HG03135 (cell line): ENCODE measurements around the gene WIPF1.
"Not testable (repeated sequence)": the region's sequence is repeated elsewhere in the genome, so short reads cannot be mapped to it uniquely, and the experiment has no call there.

Source experiments
- ATAC-seq: cut with Tn5 transposase; IDR thresholded peaks from one replicate; pipeline ENCODE4 v1.9.1; 2021; ENCODE audit warnings: mild to moderate bottlenecking, moderate library complexity; ENCODE audit not compliant: unreplicated experiment

The WIPF1 gene

GRCh38 chr2:174575124-174575776 lies 22.4 kb downstream of the WIPF1 start:
- no peak for ATAC-seq

GRCh38 chr2:174574657-174575056 lies 22.9 kb downstream of the WIPF1 start:
- no peak for ATAC-seq

GRCh38 chr2:174573621-174574081 lies 24.0 kb downstream of the WIPF1 start:
- no peak for ATAC-seq

GRCh38 chr2:174572556-174572955 lies 25.0 kb downstream of the WIPF1 start:
- no peak for ATAC-seq

DNA sequence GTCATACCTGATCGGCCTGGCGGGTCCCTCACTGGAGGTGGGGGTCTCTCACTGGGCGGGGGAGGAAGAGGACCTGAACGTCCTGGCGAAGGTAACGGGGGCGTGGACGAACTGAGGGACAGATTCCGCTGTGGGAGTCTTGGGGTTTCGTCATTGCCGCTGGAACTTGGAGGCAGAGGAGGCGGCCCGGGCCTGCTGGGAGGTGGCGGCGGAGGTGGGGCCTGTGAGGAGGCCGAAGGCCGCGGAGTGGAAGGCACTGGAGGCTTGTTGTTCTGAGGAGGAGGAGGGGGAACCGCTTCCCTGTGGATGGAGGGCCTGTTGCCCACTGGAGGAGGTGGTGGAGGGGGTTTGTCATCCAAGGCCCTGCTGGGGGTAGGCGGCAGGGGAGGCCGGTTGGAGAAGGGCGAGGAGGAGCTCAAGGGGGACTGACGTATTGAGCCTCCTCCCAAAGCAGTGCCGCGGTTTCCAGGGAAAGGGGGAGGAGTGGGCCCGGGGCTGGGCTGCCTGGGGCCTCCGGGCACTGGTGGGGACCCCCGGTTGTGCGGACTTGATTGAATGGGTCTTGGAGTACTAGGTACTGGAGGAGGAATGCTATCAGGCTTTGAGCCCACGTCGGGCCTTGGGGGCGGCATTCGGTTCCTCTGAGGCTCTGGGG lies 25.8 kb downstream of the WIPF1 start:
- no peak for ATAC-seq

GRCh38 chr2:174570318-174570958 lies 27.2 kb downstream of the WIPF1 start:
- no peak for ATAC-seq

DNA sequence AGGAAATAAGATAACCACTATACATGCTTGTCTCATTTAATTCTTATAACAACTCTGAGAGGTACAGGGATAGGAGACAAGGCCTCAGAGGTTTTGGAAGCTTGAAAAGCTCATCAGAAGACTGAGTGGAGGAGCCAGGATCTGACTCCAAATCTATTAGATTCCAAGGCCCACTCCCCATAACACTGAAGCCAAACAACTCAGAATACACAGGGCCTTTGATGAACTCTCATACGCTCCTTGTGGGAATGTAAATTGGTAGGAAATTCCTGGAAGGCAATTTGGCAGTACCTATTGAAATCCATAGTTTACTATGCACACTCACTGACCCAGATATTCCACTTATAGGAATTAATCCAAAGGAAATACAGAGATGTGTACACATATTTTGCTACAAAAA lies 27.9 kb downstream of the WIPF1 start:
- no peak for ATAC-seq

DNA sequence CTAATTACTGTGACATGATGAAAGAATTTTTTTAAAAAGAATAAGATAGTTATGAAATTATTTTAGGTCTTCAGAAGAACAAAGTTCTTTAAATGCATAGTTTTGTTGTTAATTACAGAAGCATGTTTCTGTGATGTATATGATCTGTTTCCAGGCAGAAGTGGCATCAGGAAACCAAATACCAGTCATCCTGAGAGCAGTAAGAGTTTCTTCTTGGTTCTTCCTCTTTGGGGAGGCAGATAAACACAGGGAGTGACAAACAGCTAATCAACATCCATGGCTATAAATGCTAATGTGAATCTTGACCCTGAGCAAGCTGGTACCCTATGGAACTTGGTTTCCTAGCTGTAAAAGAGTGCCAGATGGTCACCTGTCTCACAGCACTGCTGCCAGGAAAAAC lies 29.2 kb downstream of the WIPF1 start:
- ATAC-seq, result no peak

DNA sequence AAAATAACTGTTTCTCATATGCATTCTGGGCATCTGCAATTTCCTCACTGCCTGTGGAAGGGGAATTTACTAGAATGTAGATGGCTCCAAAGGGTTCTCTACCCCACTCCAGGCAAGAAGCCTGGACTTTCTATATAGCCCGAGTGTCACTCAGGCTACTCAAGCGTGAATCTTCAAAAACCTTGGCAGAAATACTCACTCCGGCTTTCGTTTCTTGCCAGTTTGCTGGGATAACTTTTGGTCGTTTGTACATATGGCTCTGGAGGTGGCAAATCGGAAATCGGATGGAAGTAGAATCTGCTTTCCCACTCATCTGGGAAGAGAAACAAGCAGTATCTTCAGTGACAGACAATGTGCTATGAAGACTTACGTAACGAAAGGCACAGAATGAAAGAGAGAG lies 30.7 kb downstream of the WIPF1 start:
- no peak for ATAC-seq

DNA sequence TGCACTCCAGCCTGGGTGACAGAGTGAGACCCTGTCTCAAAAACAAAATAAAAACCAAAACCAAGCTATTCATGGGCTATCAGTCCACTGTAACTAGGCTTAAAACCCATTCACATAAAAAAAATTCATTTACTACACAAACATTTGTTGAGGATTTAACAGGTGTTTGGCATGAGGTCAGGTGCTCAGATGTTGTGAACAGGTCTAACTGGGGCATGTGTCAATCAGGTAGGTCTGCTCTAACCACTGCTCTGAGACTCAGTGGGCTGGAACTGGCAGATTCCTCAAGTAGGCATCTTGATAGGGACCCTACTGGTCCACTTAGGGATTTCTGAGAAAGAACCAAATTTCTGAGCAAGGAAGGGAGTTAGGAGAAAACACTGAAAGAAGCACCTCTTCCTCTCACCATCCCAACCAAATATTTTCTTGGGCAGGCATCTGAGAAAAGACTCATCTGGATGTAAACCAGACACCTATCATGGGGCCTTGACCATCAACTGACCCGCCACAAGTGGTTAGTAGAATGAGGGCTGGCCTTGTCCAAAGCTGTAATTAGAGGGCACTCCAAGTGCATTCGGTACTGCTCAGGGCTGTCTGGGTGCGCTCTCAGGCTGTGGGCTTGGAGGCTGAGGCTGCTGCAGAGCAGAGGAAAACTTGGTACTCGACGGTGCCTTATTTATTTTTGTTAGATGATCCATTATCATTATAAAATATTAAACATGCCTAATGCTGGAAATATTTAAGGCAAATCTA lies 33.9 kb downstream of the WIPF1 start:
- ATAC-seq, result no peak

DNA sequence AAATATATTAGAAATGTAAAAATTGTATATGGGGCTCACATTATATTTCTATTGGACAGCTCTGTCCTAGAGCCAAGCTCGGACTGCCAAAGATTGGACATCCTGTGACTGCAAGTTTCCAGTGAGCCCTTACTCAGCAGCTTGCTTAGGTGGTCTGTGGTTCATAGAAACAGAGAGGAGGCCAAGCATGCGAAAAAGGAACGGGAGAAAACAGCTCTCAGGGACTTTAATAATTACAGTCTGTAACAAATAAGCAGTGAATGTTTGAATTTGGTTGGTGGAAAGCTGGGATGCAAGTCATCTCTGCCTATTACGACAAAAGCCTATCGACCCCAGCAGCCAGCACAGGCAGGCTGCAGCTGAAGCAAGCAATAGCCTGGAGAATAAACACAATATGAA lies 35.6 kb downstream of the WIPF1 start:
- ATAC-seq, result no peak

DNA sequence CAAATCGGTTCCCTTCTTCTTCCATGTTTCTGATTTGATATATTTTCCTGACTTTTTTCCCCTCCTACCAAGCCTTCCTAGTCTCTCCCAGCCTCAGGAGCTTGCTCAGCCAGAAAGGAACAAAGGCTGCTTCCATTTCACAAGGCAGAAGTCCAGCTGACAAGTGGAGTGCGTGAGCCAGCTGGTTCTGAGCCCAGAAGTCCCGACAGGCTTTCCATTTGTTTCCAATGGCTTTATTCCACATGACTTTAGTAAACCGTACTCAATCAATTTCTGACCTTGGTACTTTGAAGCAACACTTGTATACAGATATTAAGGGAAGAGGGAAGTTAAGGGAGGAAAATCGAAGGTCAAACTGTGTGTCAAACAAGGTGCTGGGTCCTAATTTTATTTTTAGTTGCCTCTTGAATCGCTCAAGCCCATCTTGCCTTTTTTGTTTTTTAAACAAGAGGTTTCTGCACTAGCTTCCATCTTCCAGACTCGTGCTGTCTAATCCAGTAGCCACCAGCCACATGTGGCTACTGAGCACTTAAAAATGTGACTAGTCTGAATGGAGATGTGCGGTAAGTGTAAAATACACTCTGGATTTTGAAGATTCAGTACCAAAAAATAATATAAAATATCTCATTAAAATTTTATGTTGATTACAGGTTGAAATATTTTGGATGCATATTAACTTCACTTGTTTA lies 36.2 kb downstream of the WIPF1 start:
- ATAC-seq, result no peak

DNA sequence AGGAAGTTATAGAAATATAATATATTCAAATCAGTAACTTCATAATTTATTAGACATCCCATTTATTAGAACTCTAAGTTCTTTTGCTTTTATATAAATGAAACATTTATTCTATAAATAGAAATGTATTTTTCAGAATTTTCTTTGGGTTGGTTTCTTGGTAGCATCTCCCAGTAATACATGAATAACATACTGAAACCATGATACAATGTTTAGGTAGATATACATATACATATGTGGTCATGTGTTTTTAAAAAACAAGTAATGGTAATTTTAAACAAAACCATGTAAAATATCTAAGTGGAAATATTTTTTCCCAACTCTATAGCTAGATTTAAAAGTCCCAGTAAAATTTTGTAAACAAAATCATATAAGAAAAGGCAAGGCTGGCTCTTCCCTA lies 36.9 kb downstream of the WIPF1 start:
- ATAC-seq, result no peak

- ATAC-seq, result no peak
Observed at GRCh38 chr2:174555998-174556397, 41.6 kb downstream of the WIPF1 start.

GRCh38 chr2:174554529-174555150 lies 43.0 kb downstream of the WIPF1 start:
- no peak for ATAC-seq

DNA sequence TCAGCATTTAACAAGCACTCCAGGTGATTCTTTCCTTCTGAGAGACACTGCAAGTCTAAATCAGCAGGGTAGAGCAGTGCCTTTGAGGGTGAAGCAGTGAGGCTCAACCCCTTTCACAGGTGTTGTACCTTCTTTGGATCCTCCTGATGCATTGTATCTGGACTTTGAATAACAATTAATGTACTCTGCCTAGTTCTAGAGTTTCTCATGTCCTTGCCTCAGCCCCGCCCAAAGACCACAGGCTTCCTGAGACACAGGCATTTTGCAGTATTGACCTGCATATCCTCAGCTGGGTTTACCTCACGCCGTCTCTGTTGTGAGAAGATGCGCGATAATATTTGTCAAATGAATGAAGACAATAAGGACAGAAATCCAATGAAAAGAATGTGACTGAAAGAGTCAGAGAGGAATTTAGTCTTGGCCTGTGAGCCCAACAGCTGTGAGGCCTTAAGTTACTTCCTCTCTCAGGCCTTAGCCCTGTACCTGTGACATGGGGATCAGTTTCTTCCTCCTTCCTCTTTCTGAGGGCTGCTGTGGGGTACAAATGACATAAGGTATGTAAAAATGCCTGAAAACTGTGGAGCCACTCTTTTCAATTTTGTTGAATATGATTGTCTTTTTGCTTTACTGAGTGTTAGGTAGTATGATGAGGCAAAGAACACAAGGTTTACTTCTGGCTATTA lies 43.7 kb downstream of the WIPF1 start:
- ATAC-seq, result no peak

DNA sequence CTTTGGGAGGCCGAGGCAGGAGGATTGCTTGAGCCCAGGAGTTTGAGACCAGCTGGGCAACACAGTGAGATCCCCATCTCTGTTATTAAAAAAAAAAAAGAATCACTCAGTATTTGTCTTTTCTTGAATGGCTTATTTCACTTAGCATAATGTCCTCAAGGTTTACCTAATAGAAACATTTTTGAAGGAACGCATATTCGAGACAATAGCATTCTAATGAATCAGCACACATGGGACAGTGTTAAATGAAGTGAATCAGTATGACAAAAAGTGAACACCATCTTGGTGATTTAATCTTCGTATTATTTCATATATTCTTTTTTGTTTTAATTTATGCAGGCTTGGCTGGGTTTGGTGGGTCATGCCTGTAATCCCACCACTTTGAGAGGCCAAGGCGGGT lies 44.7 kb downstream of the WIPF1 start:
- ATAC-seq, result no peak

DNA sequence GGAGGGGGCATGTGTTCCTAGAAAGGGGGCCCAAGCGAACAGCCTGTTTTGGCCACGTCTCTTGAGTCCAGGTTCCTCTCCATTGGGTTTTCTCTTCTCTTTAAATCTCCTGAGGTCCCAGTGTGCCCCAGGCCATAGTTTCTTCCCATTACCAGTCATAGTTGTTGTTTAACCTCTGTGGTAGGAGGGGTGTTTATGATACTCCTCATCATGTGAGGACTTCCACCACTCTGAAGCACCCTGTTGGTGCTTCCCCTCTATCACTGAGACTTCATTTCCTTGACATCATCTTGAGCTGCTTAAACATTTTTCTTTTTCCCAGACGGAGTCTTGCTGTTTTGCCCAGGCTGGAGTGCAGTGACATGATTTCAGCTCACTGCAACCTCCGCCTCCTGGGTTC lies 45.9 kb downstream of the WIPF1 start:
- ATAC-seq, result no peak

DNA sequence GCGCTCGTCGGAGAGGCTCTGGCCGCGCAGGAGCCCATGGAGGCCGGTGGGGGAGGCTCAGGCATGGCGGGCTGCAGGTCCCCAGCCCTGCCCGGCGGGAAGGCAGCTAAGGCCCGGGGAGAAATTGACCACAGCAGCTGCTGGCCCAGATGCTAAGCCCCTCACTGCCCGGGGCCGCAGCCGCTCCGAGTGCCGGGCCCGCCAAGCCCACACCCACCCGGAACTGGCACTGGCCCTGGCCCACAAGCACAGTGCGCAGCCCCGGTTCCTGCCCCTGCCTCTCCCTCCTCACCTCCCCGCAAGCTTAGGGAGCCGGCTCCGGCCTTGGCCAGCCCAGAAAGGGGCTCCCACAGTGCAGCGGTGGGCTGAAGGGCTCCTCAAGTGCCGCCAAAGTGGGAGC lies 49.0 kb downstream of the WIPF1 start:
- not testable (repeated sequence) for ATAC-seq

DNA sequence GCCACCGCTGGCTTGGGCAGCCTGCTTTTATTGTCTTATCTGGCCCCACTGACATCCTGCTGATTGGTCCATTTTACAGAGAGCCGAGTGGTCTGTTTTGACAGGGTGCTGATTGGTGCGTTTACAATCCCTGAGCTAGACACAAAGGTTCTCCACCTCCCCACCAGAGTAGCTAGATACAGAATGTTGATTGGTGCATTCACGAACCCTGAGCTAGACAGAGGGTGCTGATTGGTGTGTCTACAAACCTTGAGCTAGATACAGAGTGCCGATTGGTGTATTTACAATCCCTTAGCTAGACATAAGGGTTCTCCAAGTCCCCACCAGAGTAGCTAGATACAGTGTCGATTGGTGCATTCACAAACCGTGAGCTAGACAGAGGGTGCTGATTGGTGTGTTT lies 49.6 kb downstream of the WIPF1 start:
- not testable (repeated sequence) for ATAC-seq
